Endometrial microvascular endothelial cells (primary cell): ENCODE measurements around the gene FASTK. TPM values are rescaled to one million over a fixed set of nuclear protein-coding genes. Genes with fewer than 3 reads are reported as not detected.

Experiments
- in situ Hi-C: cut with HindIII; loops from 2 replicates; pipeline ENCODE4 v1.10.0; 2017; ENCODE audit warnings: low sequenced_read_pairs, low pct_unique_long_range_greater_than_20kb; ENCODE audit errors: inconsistent ontology term
- total RNA-seq: library from RNA; depleted of rRNA; stranded (reverse); fragments of >200 nt; gene quantifications from one replicate; pipeline ENCODE4 v1.2.3, GENCODE V29; 2015; ENCODE audit errors: inconsistent ontology term

Gene FASTK
- total RNA-seq, 1 donor from 2014 or later = 95.0 TPM

GRCh38 chr7:151073990-151074389, 6.6 kb downstream of the FASTK start:
- in situ Hi-C loops = no loop called here

- in situ Hi-C loops = no loop called here
These were observed 9.4 kb downstream of the FASTK start for GRCh38 chr7:151071032-151071866.

DNA sequence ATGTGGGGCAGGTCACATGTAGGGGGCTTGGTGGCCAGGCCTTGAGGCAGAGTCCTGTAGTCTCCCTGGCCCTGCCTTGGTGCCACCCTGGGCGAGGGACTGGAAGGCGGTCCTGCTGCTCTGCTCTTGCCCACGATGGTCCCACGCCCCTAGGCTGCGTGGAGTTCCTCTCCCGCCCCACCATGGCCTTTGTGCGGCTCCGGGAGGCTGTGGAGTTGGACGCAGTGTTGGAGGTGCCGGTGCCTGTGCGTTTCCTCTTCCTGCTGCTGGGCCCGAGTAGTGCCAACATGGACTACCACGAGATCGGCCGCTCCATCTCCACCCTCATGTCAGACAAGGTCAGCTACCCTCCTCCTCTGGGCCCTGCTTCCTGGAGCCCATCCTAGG, 10.0 kb downstream of the FASTK start:
- in situ Hi-C loops = no loop called here

DNA sequence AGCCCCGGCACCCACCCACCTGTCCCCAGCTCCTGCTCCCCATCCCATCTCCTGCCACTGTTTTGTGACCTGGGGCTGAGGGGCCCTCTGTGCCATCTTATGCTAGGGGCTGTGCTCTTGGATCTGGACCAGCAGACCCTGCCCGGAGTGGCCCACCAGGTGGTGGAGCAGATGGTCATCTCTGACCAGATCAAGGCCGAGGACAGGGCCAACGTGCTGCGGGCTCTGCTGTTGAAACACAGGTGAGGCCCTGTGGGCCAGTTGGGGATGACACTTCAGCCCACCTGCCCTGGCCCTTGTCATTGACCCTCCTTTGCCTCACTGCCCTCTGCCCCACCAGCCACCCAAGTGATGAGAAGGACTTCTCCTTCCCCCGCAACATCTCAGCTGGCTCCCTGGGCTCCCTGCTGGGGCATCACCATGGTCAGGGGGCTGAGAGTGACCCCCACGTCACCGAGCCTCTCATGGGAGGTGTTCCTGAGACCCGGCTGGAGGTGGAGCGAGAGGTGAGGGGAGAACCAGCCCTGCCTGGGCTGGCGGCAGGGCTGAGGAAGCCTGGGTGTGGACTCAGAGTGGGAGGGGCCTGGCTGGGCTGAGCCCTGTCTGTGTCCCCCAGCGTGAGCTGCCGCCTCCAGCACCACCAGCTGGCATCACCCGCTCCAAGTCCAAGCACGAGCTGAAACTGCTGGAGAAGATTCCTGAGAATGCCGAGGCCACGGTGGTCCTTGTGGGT, 10.6 kb downstream of the FASTK start:
- in situ Hi-C loops = no loop called here

DNA sequence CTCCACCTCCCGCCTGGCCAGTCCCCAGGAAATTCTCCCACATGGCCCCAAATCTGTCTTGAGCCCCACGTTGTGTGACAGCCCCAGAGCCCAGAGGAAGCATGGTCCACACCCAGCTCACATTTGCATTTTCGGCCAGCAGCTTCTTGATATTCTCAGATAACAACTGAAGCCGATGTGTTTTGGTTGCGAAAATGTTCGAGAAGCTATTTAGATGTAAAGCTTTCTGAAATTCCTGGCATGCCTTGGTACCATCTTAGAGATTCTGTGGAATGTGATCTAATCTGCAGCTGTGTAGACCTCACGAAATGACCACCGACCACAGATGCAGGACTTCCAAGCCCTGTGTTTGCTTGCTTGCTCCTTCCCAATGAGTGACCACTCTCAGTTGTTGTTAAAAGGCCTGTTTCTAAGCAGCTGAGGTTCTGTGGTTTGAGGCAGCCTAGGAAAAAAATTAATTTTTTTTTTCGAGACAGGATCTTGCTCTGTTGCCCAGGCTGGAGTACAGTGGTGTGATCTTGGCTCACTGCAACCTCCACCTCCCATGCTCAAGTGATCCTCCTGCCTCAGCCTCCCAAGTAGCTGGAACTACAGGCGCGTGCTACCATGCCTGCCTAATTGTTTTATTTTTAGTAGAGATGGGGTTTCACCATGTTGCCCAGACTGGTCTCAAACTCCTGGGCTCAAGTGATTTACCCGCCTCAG, 12.4 kb downstream of the FASTK start:
- in situ Hi-C loops = no loop called here

- in situ Hi-C loops = no loop called here
These were observed 14.2 kb downstream of the FASTK start for GRCh38 chr7:151066273-151066974.

- in situ Hi-C loops = no loop called here
These were observed 15.1 kb downstream of the FASTK start for GRCh38 chr7:151065516-151065915.

- in situ Hi-C loops = no loop called here
These were observed 15.6 kb downstream of the FASTK start for GRCh38 chr7:151064993-151065392.

- in situ Hi-C loops = no loop called here
These were observed 16.2 kb downstream of the FASTK start for GRCh38 chr7:151064454-151064853.

- in situ Hi-C loops = no loop called here
These were observed 17.4 kb downstream of the FASTK start for GRCh38 chr7:151063212-151063561.

- in situ Hi-C loops = no loop called here
These were observed 18.0 kb downstream of the FASTK start for GRCh38 chr7:151062399-151063211.

- in situ Hi-C loops = no loop called here
These were observed 18.6 kb downstream of the FASTK start for GRCh38 chr7:151062111-151062398.

GRCh38 chr7:151061213-151062110, 19.1 kb downstream of the FASTK start:
- in situ Hi-C loops = no loop called here

- in situ Hi-C loops = no loop called here
These were observed 20.0 kb downstream of the FASTK start for GRCh38 chr7:151060416-151061212.

- in situ Hi-C loops = no loop called here
These were observed 20.5 kb downstream of the FASTK start for GRCh38 chr7:151060113-151060415.

GRCh38 chr7:151059367-151060112, 21.1 kb downstream of the FASTK start, which contains the start of gene SLC4A2:
SLC4A2 (plus strand) TSS chr7:151059589; CDS start chr7:151061988, 2,399 bp downstream.
- in situ Hi-C loops = no loop called here
